GM12878 (cell line): ENCODE measurements around the gene DDX4. TPM values are rescaled to one million over a fixed set of nuclear protein-coding genes. Genes with fewer than 3 reads are reported as not detected.

ENCODE experiments used
- ATAC-seq: fragments of 200-7000 bp; cut with Tn5 transposase; 3 replicates; pipeline ENCODE4 v1.9.1; 2020; ENCODE audit warnings: mild to moderate bottlenecking, moderate library complexity
- BruUV-seq: library from RNA; stranded (reverse); fragments of 400-500 nt; replicated peaks from 2 replicates; lab custom pipeline; 2021; lab: Mats Ljungman, UMichigan
- CTCF ChIA-PET: fragments of 300-600 bp; sonication (Branson Sonifier 250); formaldehyde crosslinking; extraction: SDS; loops from one replicate; lab custom pipeline; 2021; ENCODE audit warnings: inconsistent platforms; lab: Yijun Ruan, JAX
- POLR2A ChIA-PET: fragments of 350-600 bp; formaldehyde crosslinking; extraction: SDS; loops from one replicate; lab custom pipeline; 2021; ENCODE audit warnings: inconsistent platforms; lab: Charles Lee
- RAD21 ChIA-PET: fragments of 300-600 bp; sonication (Branson Sonifier 250); formaldehyde crosslinking; loops from one replicate; lab custom pipeline; 2023; ENCODE audit warnings: antibody characterized with exemption; ENCODE audit not compliant: unreplicated experiment; lab: Charles Lee
- SMC1A ChIA-PET: fragments of 300-600 bp; sonication (Branson Sonifier 250); formaldehyde crosslinking; loops from one replicate; lab custom pipeline; 2023; ENCODE audit not compliant: unreplicated experiment, uncharacterized antibody; lab: Charles Lee
- DNase-seq: peaks from one replicate; pipeline ENCODE4 v3.0.0-alpha.2; 2011; ENCODE audit warnings: low read depth, low spot score
- FAIRE-seq: peaks from 3 replicates; lab custom pipeline; 2011; peaks lifted over from hg19 to GRCh38; lab: Jason Lieb, UNC
- H2AFZ ChIP-seq: 2 replicates; pipeline ENCODE4 v1.6.0; 2011; ENCODE audit warnings: low read depth, low read length, control low read depth; ENCODE audit not compliant: control insufficient read depth
- H3K27ac ChIP-seq: 2 replicates; pipeline ENCODE4 v1.5.1; 2011; ENCODE audit warnings: control low read depth; ENCODE audit not compliant: control insufficient read depth, insufficient read depth
- H3K27me3 ChIP-seq, 2 experiments: replicated peaks in 1 of 2; 2 replicates each; pipeline versions ENCODE4 v1.6.0 to v1.6.1; 2011; ENCODE audit warnings: low read length in 1 of 2; ENCODE audit not compliant: control insufficient read depth in 2 of 2, insufficient read depth in 2 of 2
- H3K36me3 ChIP-seq, 2 experiments: 2 replicates each; pipeline ENCODE4 v1.5.1; 2011; ENCODE audit warnings: low read length in 1 of 2; ENCODE audit not compliant: control insufficient read depth in 2 of 2, insufficient read depth in 2 of 2
- H3K4me1 ChIP-seq: 2 replicates; pipeline ENCODE4 v1.6.1; 2011; ENCODE audit warnings: mild to moderate bottlenecking, low read length, moderate library complexity, mixed read lengths; ENCODE audit not compliant: control insufficient read depth, insufficient read depth
- H3K4me2 ChIP-seq: 2 replicates; pipeline ENCODE4 v1.6.0; 2011; ENCODE audit warnings: control low read depth; ENCODE audit not compliant: control insufficient read depth, insufficient read depth
- H3K4me3 ChIP-seq: fragments of 200-600 bp; sonication (generic); 2 replicates; pipeline ENCODE4 v1.5.1; 2016
- H3K79me2 ChIP-seq: 2 replicates; pipeline ENCODE4 v1.6.0; 2011; ENCODE audit warnings: low read length; ENCODE audit not compliant: control insufficient read depth, insufficient read depth
- H3K9ac ChIP-seq: 2 replicates; pipeline ENCODE4 v1.8.0; 2011; ENCODE audit warnings: low read length, control low read depth, mixed read lengths; ENCODE audit not compliant: control insufficient read depth, insufficient read depth
- H3K9me3 ChIP-seq: replicated peaks from 3 replicates; pipeline ENCODE4 v1.5.1; 2011; ENCODE audit warnings: mild to moderate bottlenecking, low read length; ENCODE audit not compliant: control insufficient read depth, insufficient read depth
- H4K20me1 ChIP-seq: 2 replicates; pipeline ENCODE4 v1.6.0; 2011; ENCODE audit not compliant: control insufficient read depth, insufficient read depth
- BMI1 ChIP-seq: fragments of 450-650 bp; IDR thresholded peaks from 2 replicates; pipeline ENCODE4 v1.6.1; 2016; ENCODE audit warnings: mild to moderate bottlenecking, moderate library complexity, borderline replicate concordance
- CHD2 ChIP-seq: IDR thresholded peaks from 2 replicates; pipeline ENCODE4 v1.6.1; 2011; ENCODE audit warnings: low read depth, low read length, improper control_type of control experiment, borderline replicate concordance
- CUX1 ChIP-seq: IDR thresholded peaks from 2 replicates; pipeline ENCODE4 v1.6.1; 2012; ENCODE audit warnings: improper control_type of control experiment, low read depth, low read length; ENCODE audit not compliant: insufficient replicate concordance
- DPF2 ChIP-seq: fragments of 450-650 bp; IDR thresholded peaks from 2 replicates; pipeline ENCODE4 v1.6.1; 2017; ENCODE audit warnings: mild to moderate bottlenecking
- GATAD2B ChIP-seq: fragments of 450-650 bp; conservative IDR thresholded peaks from 2 replicates; pipeline ENCODE4 v1.6.1; 2017; ENCODE audit warnings: low read depth, mild to moderate bottlenecking, moderate library complexity
- IKZF2 ChIP-seq, 2 experiments: fragments of 450-650 bp; IDR thresholded peaks; 2 replicates each; pipeline ENCODE4 v1.6.1; 2017; ENCODE audit warnings: mild to moderate bottlenecking in 2 of 2, moderate library complexity in 2 of 2
- KAT2A ChIP-seq: conservative IDR thresholded peaks from 2 replicates; pipeline ENCODE4 v1.6.1; 2011; ENCODE audit warnings: low read depth, low read length; ENCODE audit not compliant: control insufficient read depth
- MLLT1 ChIP-seq: fragments of 450-650 bp; IDR thresholded peaks from 2 replicates; pipeline ENCODE4 v1.6.1; 2016; ENCODE audit warnings: mild to moderate bottlenecking
- MXI1 ChIP-seq: fragments of 150-350 bp; IDR thresholded peaks from 2 replicates; pipeline ENCODE4 v1.6.1; 2011; ENCODE audit warnings: low read depth, mild to moderate bottlenecking, inconsistent platforms, low read length, improper control_type of control experiment
- NFXL1 ChIP-seq: fragments of 450-650 bp; IDR thresholded peaks from 2 replicates; pipeline ENCODE4 v1.6.1; 2017; ENCODE audit warnings: antibody characterized with exemption, mild to moderate bottlenecking, borderline replicate concordance
- STAT3 ChIP-seq: IDR thresholded peaks from 2 replicates; pipeline ENCODE4 v1.6.1; 2011; ENCODE audit warnings: low read depth, low read length, improper control_type of control experiment
- TBL1XR1 ChIP-seq: IDR thresholded peaks from 2 replicates; pipeline ENCODE4 v1.6.1; 2012; ENCODE audit warnings: low read depth, low read length, improper control_type of control experiment
- USF1 ChIP-seq: IDR thresholded peaks from 2 replicates; pipeline ENCODE4 v1.6.1; 2011; ENCODE audit warnings: borderline replicate concordance, low read depth, mild to moderate bottlenecking, moderate library complexity, mixed read lengths, low read length; ENCODE audit not compliant: insufficient read depth; ENCODE audit errors: extremely low read length
- WRNIP1 ChIP-seq: IDR thresholded peaks from 2 replicates; pipeline ENCODE4 v1.6.1; 2011; ENCODE audit warnings: low read depth, low read length, improper control_type of control experiment, borderline replicate concordance
- ZNF24 ChIP-seq: fragments of 450-650 bp; IDR thresholded peaks from 2 replicates; pipeline ENCODE4 v1.6.1; 2017; ENCODE audit warnings: antibody characterized with exemption, mild to moderate bottlenecking
- ZSCAN29 ChIP-seq: fragments of 450-650 bp; IDR thresholded peaks from 2 replicates; pipeline ENCODE4 v1.6.1; 2017; ENCODE audit warnings: mild to moderate bottlenecking, moderate library complexity
- WGBS: methylation state at CpG from one replicate; pipeline ENCODE4 v1.1.6; 2016; ENCODE audit warnings: low lambda C conversion rate; ENCODE audit not compliant: insufficient replicate concordance, insufficient coverage; ENCODE audit errors: missing lambda C conversion rate; 5-methylcytosine and 5-hydroxymethylcytosine counted together
- in situ Hi-C: fragments of 300-500 bp; cut with MboI; formaldehyde crosslinking; loops from 9 replicates; pipeline ENCODE4 v1.14.3; 2018; ENCODE audit warnings: mixed read lengths
- intact Hi-C: fragments of 100-400 bp; cut with micrococcal nuclease; formaldehyde crosslinking; loops from one replicate; pipeline ENCODE4 v1.14.2; 2022; ENCODE audit not compliant: unreplicated experiment
- polyA plus RNA-seq, 11 experiments: library from polyadenylated mRNA; depleted of rRNA in 4 of 11; unstranded in 6 of 11; stranded (reverse) in 5 of 11; fragments of >200 nt; fragmentation: Nextera tagmentation in 4 of 11; fragmentation: Illumina TruSeq in 1 of 11; extraction: Ambion mirVana in 4 of 11; extraction: Trizol in 1 of 11; gene quantifications; 1 replicate in 1 of 11; 2 replicates in 10 of 11; pipeline versions ENCODE4 v1.2.1 to v1.2.3, GENCODE V29; 2011 to 2016; ENCODE audit warnings: inconsistent platforms in 2 of 11, missing spikeins in 2 of 11, low read depth in 1 of 11
- total RNA-seq, 4 experiments: library from RNA; depleted of rRNA in 3 of 4; stranded (reverse); fragments of >200 nt in 3 of 4; fragmentation: Illumina TruSeq in 1 of 4; extraction: Trizol in 1 of 4; gene quantifications; 2 replicates each; pipeline versions ENCODE4 v1.2.1 to v1.2.3, GENCODE V29; 2013 to 2021

DDX4 gene
- total and polyA plus RNA-seq, 10 of the 15 experiments (the other 5 are each of a cell fraction or from before 2014, with no cell fraction given): 0.05 to 0.36 (median 0.09) TPM; not detected in 4

- ChIA-PET SMC1A (interaction anchor here (1.0 to 3.1 kb wide), 6 partner anchors 9 to 359 kb away, joined by 3 to 8 read pairs (median 4); no protein-coding TSS in a partner anchor), RAD21 (interaction anchor here (1.0 kb wide), 1 partner anchor 403 kb away, joined by 3 read pairs; no protein-coding TSS in a partner anchor), POLR2A (interaction anchor here (1.1 kb wide), 1 partner anchor 11 kb away, joined by 4 read pairs; no protein-coding TSS in a partner anchor), CTCF (interaction anchor here (3.1 kb wide), 1 partner anchor 11 kb away, joined by 21 read pairs; no protein-coding TSS in a partner anchor)
- FAIRE-seq (peak; percentile 49), DNase-seq (no peak), ATAC-seq (peak; percentile 55)
- H3K4me3 ChIP-seq: no peak overlapping the region
- peak overlapping the region; percentile 27; the same call in 1 of the 2 replicates for H3K27ac ChIP-seq
- H3K9ac ChIP-seq: no peak overlapping the region
- no peak overlapping the region for H3K4me2 ChIP-seq
- H3K79me2 ChIP-seq: no peaks in the 10 kb centered on the region
- no peaks in the 10 kb centered on the region; a peak in 1 of 4 replicates for H3K36me3 ChIP-seq
- no peaks in the 10 kb centered on the region for H3K27me3 ChIP-seq
- in situ Hi-C loops (no loop called here), intact Hi-C loops (no loop called here)
- no peaks in the 10 kb centered on the region for H4K20me1 ChIP-seq
- WGBS: 0% methylated on average over 1 of the region's 1 CpG
- peaks cover 20% of the 10 kb centered on the region for H3K4me1 ChIP-seq
- H3K9me3 ChIP-seq: peaks cover 2% of the 10 kb centered on the region; the same call in 2 of the 3 replicates
- H2AFZ ChIP-seq: no peak overlapping the region
- no TSS peak for BruUV-seq
- TF ChIP-seq MLLT1 (no peak), TBL1XR1 (no peak), DPF2 (no peak), STAT3 (no peak), MXI1 (no peak), IKZF2 (IDR thresholded peaks at IDR 0.05) (peak in 1 of 2 experiments; percentile 23; a peak in 1 of 4 replicates), USF1 (no peak), ZNF24 (0 out of 2 replicates have a peak, but pooled peaks have one; percentile 20), CUX1 (no peak), NFXL1 (no peak), WRNIP1 (no peak), ZSCAN29 (no peak), KAT2A (no peak), CHD2 (no peak), GATAD2B (no peak), BMI1 (no peak)
Observed at GRCh38 chr5:55702598-55703345, 35.1 kb upstream of the DDX4 start.
